Duodenal mucosa (tissue), 2 donors: ENCODE measurements around the gene EFCAB9.

Experiments
- H3K27ac ChIP-seq: one replicate; pipeline ENCODE4 v1.7.0; 2013; ENCODE audit warnings: low read depth, low read length
- H3K27me3 ChIP-seq, 2 donors: one replicate each; pipeline ENCODE4 v1.7.0; 2013; ENCODE audit warnings: low read length in 2 of 2, control low read depth in 1 of 2; ENCODE audit not compliant: insufficient read depth in 2 of 2, control insufficient read depth in 1 of 2
- H3K36me3 ChIP-seq, 2 donors: one replicate each; pipeline ENCODE4 v1.7.0; 2013; ENCODE audit warnings: low read length in 2 of 2, control low read depth in 1 of 2; ENCODE audit not compliant: insufficient read depth in 2 of 2, control insufficient read depth in 1 of 2
- H3K4me1 ChIP-seq, 2 donors: one replicate each; pipeline ENCODE4 v1.7.0; 2013; ENCODE audit warnings: low read length in 2 of 2, control low read depth in 1 of 2; ENCODE audit not compliant: insufficient read depth in 2 of 2, control insufficient read depth in 1 of 2
- H3K4me3 ChIP-seq, 2 donors: one replicate each; pipeline ENCODE4 v1.7.0; 2013; ENCODE audit warnings: low read length in 2 of 2, low read depth in 1 of 2
- H3K9ac ChIP-seq, 2 donors: one replicate each; pipeline ENCODE4 v1.7.0; 2013; ENCODE audit warnings: low read length in 2 of 2, low read depth in 1 of 2
- H3K9me3 ChIP-seq, 2 donors: one replicate each; pipeline ENCODE4 v1.7.0; 2013; ENCODE audit warnings: low read length in 2 of 2, control low read depth in 1 of 2; ENCODE audit not compliant: control insufficient read depth in 1 of 2

The EFCAB9 gene

GRCh38 chr5:172175263-172175719 lies 18.7 kb upstream of the EFCAB9 start:
- H3K9ac ChIP-seq = no peak overlapping the region
- H3K27ac ChIP-seq = no peak overlapping the region
- H3K36me3 ChIP-seq = peaks cover 0 to 4% of the 10 kb centered on the region in 2 donors
- H3K4me3 ChIP-seq = peak overlapping the region; percentile 62 to 74
- peaks cover 30 to 53% of the 10 kb centered on the region in 2 donors for H3K4me1 ChIP-seq
- no peaks in the 10 kb centered on the region for H3K27me3 ChIP-seq
- no peaks in the 10 kb centered on the region for H3K9me3 ChIP-seq

- Histone ChIP-seq H3K9ac (no peak overlapping the region), H3K4me1 (peaks cover 30 to 60% of the 10 kb centered on the region in 2 donors), H3K27ac (no peak overlapping the region), H3K27me3 (no peaks in the 10 kb centered on the region), H3K36me3 (peaks cover 0 to 2% of the 10 kb centered on the region in 2 donors), H3K9me3 (no peaks in the 10 kb centered on the region), H3K4me3 (no peak overlapping the region)
Measured at GRCh38 chr5:172177176-172177575, 16.8 kb upstream of the EFCAB9 start.

DNA sequence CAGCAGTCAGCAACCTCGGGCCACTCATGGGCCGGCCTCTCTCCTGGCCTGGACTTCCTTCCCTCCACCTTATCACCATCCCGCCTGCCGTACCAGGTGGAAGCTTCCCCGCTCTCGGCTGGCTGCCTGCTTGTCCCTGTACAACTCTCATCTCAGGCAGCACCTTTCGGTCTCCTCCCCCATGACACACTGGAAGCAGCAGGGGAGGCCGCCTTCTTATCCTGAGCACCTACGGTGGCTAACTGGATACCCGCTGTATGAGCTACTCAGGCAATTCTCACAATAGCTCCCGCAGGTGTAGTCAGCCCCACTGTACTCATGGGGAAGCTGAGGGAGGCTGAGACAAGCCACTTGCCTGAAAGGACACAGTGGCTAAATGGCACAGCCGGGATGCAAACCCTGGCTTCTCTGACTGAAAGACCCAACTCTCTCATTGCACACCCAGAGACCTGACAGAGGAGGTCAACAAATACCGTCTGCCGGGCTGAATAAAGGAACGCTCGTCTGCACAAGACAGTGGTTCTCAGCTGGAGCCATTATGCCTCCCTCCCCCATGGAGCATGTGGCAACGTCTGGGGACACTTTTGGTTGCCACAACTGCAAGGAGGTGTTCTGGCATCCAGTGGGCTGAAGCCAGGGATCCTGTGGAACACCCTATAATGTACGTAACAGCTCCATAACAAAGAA lies 15.5 kb upstream of the EFCAB9 start:
- H3K4me1 ChIP-seq = peaks cover 24 to 56% of the 10 kb centered on the region in 2 donors
- peaks cover 0 to 2% of the 10 kb centered on the region in 2 donors for H3K36me3 ChIP-seq
- H3K4me3 ChIP-seq = peak overlapping the region; percentile 5 to 51
- no peaks in the 10 kb centered on the region for H3K27me3 ChIP-seq
- no peaks in the 10 kb centered on the region for H3K9me3 ChIP-seq
- H3K27ac ChIP-seq = peak overlapping the region; percentile 43
- H3K9ac ChIP-seq = peak overlapping the region in 1 of 2 donors; percentile 1

DNA sequence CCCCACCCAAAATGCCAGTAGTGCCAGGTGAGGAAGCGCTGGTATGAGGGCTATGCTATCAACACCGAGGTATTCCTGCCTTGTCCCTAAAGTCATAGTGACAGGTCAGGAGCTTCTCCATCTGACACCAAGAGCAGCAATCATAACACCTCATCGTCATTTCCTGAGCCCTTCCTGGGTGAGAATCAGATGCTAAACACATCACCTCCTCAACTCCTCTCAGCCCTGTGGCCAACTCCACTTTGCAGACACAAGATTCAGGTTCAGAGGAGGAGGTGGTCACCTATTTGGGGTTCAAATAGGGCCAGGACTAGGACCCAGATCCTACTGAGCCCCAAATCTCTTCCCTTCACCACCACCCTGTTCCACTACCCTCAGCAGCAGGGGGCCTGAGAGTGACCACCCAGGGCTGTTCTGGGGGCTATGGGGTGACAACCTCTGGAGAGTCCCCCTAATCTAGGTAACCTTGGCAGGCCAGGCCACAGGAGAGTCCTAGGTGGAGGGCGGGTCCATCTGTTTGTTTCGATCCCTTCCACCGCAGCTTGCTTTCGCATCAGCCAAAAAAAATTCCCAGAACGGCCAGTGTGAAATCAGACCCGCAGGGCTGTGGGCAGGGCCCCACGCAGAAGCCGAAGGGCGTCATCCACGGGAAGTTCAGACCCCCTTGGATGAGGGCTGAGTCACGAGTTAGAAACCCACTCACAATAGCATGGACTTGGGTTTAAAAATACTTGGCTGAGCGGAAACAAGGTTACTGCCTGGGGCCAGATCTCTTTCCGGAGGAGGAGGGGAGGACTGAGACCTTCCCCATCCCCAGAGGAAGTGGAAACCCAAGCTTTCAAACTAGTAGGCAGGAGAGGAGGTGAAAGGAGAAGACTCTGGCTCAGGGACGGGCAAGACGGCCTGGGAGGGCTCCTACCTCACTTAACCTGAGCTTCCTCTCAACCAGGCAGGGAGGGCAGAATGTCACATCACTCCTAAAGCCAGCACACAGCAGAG lies 14.7 kb upstream of the EFCAB9 start:
- peaks cover 23 to 51% of the 10 kb centered on the region in 2 donors for H3K4me1 ChIP-seq

DNA sequence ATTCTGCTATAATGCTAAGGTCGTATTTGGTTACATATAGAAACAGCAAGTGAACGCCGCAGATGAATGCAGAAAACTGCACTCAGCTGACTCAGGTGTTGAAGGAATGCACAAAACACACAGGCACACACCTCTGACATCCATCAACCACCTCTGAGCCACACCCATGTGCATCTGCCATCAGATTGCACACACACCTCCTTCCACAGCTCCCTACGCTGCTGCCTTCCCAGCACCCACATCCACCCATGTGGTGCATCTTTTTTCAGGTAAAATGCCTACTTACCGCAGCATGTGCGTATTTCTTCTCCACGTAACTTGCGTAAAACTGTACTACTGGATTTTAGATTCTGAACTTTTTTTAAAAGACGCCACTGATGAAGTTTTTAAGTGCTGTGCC lies 13.0 kb upstream of the EFCAB9 start:
- Histone ChIP-seq H3K9ac (no peak overlapping the region), H3K4me3 (no peak overlapping the region), H3K4me1 (peaks cover 19 to 43% of the 10 kb centered on the region in 2 donors), H3K36me3 (peaks cover 0 to 2% of the 10 kb centered on the region in 2 donors), H3K27ac (no peak overlapping the region), H3K27me3 (no peaks in the 10 kb centered on the region), H3K9me3 (no peaks in the 10 kb centered on the region)

More for the DNA sequence above, 14.7 kb upstream of the EFCAB9 start:
- Histone ChIP-seq H3K36me3 (peaks cover 0 to 2% of the 10 kb centered on the region in 2 donors), H3K4me3 (peak overlapping the region; percentile 51), H3K9ac (peak overlapping the region; percentile 32 to 55), H3K27me3 (no peaks in the 10 kb centered on the region), H3K27ac (peak overlapping the region; percentile 43), H3K9me3 (no peaks in the 10 kb centered on the region)

GRCh38 chr5:172182291-172182690 lies 11.7 kb upstream of the EFCAB9 start:
- peaks cover 0 to 2% of the 10 kb centered on the region in 2 donors for H3K36me3 ChIP-seq
- H3K4me1 ChIP-seq = peaks cover 11 to 48% of the 10 kb centered on the region in 2 donors
- H3K4me3 ChIP-seq = no peak overlapping the region
- H3K9ac ChIP-seq = no peak overlapping the region
- H3K27me3 ChIP-seq = no peaks in the 10 kb centered on the region
- H3K27ac ChIP-seq = no peak overlapping the region
- no peaks in the 10 kb centered on the region for H3K9me3 ChIP-seq

DNA sequence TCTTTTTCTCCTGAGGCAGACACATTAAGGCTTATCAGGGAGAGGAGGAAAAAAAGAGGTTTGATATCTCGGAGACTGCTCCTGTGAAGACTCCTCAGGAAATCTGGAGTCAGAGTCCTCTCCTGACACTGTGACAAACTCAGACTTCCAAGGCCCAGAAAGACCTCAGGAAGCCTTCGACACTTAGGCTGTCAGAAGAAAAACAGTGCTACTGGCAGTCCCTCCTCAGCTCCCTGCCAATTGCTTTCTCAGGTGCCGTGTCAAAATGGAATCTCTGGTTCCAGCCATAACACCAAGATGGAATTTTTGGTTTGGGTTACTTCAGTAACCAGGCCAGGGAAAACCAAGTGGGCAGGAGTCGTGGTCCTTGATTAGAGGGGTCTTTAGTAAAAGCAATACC lies 10.1 kb upstream of the EFCAB9 start:
- H3K36me3 ChIP-seq = peaks cover 0 to 2% of the 10 kb centered on the region in 2 donors
- H3K9me3 ChIP-seq = no peaks in the 10 kb centered on the region
- peaks cover 3 to 37% of the 10 kb centered on the region in 2 donors for H3K4me1 ChIP-seq
- no peaks in the 10 kb centered on the region for H3K27me3 ChIP-seq
- H3K27ac ChIP-seq = no peak overlapping the region
- no peak overlapping the region for H3K9ac ChIP-seq
- H3K4me3 ChIP-seq = no peak overlapping the region

DNA sequence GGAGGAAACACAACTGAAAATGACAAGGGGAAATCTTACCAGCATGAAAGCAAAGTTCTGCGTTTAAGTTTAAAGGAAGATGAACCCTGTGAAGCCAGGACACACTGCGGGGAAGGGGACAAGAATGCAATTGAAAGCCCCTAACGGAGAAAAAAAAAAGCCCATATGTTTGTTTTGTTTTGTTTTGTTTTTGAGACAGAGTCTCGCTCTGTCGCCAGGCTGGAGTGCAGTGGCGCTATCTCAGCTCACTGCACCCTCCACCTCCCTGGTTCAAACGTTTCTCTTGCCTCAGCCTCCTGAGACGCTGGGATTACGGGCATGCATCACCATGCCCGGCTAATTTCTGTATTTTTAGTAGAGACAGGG lies 8.9 kb upstream of the EFCAB9 start:
- Histone ChIP-seq H3K4me1 (peaks cover 0 to 30% of the 10 kb centered on the region in 2 donors), H3K27me3 (no peaks in the 10 kb centered on the region), H3K9ac (peak overlapping the region in 1 of 2 donors; percentile 33), H3K27ac (no peak overlapping the region), H3K36me3 (peaks cover 0 to 2% of the 10 kb centered on the region in 2 donors), H3K9me3 (no peaks in the 10 kb centered on the region), H3K4me3 (peak overlapping the region in 1 of 2 donors; percentile 55)

GRCh38 chr5:172186114-172186695 lies 7.8 kb upstream of the EFCAB9 start:
- Histone ChIP-seq H3K4me1 (peaks cover 0 to 23% of the 10 kb centered on the region in 2 donors), H3K27ac (no peak overlapping the region)

More at GRCh38 chr5:172186114-172186695, 7.8 kb upstream of the EFCAB9 start:
- no peaks in the 10 kb centered on the region for H3K9me3 ChIP-seq
- H3K27me3 ChIP-seq = no peaks in the 10 kb centered on the region
- H3K9ac ChIP-seq = peak overlapping the region in 1 of 2 donors; percentile 68
- no peaks in the 10 kb centered on the region for H3K36me3 ChIP-seq
- H3K4me3 ChIP-seq = peak overlapping the region; percentile 92 to 93
